Neural progenitor cell (in vitro differentiated cells): ENCODE data around the gene PARP16.

ENCODE experiments used
- CTCF ChIP-seq: fragments of 200-600 bp; sonication (generic); IDR thresholded peaks from 2 replicates; pipeline ENCODE4 v1.5.1; 2017; ENCODE audit warnings: antibody characterized with exemption, mild to moderate bottlenecking
- EZH2 ChIP-seq: fragments of 200-600 bp; sonication (generic); IDR thresholded peaks from 2 replicates; pipeline ENCODE4 v1.6.1; 2017; ENCODE audit warnings: antibody characterized with exemption, mild to moderate bottlenecking, moderate library complexity
- EZH2phosphoT487 ChIP-seq: fragments of 200-600 bp; sonication (generic); IDR thresholded peaks from 2 replicates; pipeline ENCODE4 v1.6.1; 2017; ENCODE audit warnings: antibody characterized with exemption

- TF ChIP-seq EZH2 = no peak
- TF ChIP-seq CTCF = no peak
- no peak for TF ChIP-seq EZH2phosphoT487
Measured at GRCh38 chr15:65287520-65287855, 805 bp upstream of the PARP16 start.
